ENCODE results near the gene DDA1. TPM values are rescaled to one million over a fixed set of nuclear protein-coding genes. Genes with fewer than 3 reads are reported as not detected.
A peak's percentile ranks its signal among the peaks of the same experiment; 100 is the strongest.

Gene DDA1
- total and polyA plus RNA-seq, 9 of the 15 experiments (the other 6 are each of a cell fraction or from before 2014, with no cell fraction given) = 1.4 to 83.8 (median 33.8) TPM

DNA sequence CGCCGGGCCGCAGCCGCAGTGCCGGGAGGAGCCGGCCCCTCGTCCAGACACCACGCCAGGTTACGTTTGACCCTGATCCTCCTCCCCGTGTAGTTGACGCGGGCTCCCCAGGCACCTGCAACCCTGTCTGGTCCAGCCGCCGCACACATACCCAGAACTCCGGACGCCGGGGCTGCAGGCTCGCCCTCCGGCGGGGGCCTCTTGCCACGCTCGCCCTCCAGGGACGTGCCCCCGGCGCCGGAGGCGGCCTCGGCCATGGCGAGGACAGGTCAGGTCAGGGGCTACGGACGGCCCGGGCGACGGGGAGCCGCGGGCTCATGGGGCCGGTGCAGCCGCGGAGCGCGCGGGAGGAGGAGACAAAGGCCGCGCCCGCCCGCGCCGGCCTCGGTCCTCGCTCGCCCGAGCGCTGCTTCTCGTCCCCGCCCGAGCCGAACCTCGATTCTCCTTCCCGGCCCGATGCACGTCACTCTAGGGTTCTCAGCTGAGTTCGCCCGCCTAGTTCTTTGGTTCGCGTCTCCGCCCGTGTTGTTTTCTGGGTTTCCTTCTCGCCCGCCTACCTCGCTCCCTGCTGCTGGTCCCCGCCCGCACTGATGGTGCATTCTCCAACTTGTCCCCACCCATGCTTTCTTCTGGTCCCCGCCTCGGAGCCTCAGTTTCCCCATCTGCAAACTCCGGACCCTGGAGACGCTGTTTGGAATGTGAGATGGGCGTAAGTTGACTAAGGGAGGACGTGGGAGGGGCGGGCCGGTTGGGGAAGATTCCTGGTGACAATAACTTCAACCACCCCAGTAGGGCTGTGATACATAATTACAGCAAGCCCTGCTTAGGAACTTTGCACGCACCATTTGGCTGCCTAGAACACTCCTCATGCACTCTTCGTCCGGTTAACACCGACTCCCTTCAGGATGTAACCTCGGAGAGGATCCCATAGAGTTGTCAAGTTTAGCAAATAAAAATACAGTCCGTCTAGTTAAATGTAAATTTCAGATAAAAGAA lies 25.3 kb downstream of the DDA1 start, which contains the start of gene ANO8:
TSS of gene ANO8 (minus strand) at position 442 of the 996 bp plus-strand sequence. CDS start at position 257, 185 bp downstream.
- BruUV-seq (replicated peaks) = no TSS peak
- in situ Hi-C loops (cut with MboI) = no loop called here
- Histone ChIP-seq H2AFZ (ENCODE audit: low read depth, low read length) (peak within 1 kb of the TSS; percentile 90), H3K9me1 (ENCODE audit: control insufficient read depth, insufficient read depth, low read length) (no peaks in the 10 kb centered on the region), H4K20me1 (replicated peaks; ENCODE audit: control insufficient read depth, insufficient read depth, low read length) (no peaks in the 10 kb centered on the region; the same call in 1 of the 2 replicates), H3K27me3 (ENCODE audit: control insufficient read depth in 2 of 2, insufficient read depth in 2 of 2, low read length in 2 of 2) (no peaks in the 10 kb centered on the region), H3K4me1 (replicated peaks in 1 of 2; ENCODE audit: control insufficient read depth in 2 of 2, insufficient read depth in 2 of 2, low read length in 2 of 2) (peaks cover 29 to 73% of the 10 kb centered on the region in 2 experiments; a peak in 4 of 5 replicates), H3K4me3 (peak within 1 kb of the TSS; percentile 69), H3K27ac (ENCODE audit: extremely low read depth, low read depth, low read length) (peak within 1 kb of the TSS; percentile 75), H3K9ac (ENCODE audit: insufficient read depth in 1 of 2, low read depth in 2 of 2, low read length in 2 of 2) (peak within 1 kb of the TSS; percentile 69 to 90), H3K36me3 (ENCODE audit: control insufficient read depth, insufficient read depth, low read length) (peaks cover 21% of the 10 kb centered on the region; the same call in 1 of the 3 replicates), H3K4me2 (ENCODE audit: insufficient read depth, low read length) (peak within 1 kb of the TSS; percentile 76), H3K79me2 (ENCODE audit: control insufficient read depth, insufficient read depth, low read length) (peaks cover 24% of the 10 kb centered on the region), H3K9me3 (replicated peaks; ENCODE audit: control insufficient read depth, insufficient read depth, low read depth, low read length) (no peaks in the 10 kb centered on the region; the same call in 1 of the 2 replicates)
- peak; percentile 88 for FAIRE-seq
- intact Hi-C loops (cut with micrococcal nuclease) = loop anchor here (1.0 to 2.0 kb wide), 2 partner anchors 25 to 42 kb away; partner anchors contain the start of gene DDA1
- DNase-seq (ENCODE audit: extremely low read depth in 1 of 4, low spot score in 3 of 4) = peak; percentile 85 to 100 (median 91)
- CTCF ChIA-PET (ENCODE audit: low intra/inter-chr PET ratio) = interaction anchor here (1.5 kb wide), 1 partner anchor 29 kb away, joined by 3 read pairs; the partner anchor contains the start of gene MRPL34
- peak; percentile 67 for ATAC-seq
- 2% methylated on average over 82 of the region's 86 CpGs for WGBS (ENCODE audit: insufficient coverage, low coverage, missing lambda C conversion rate)
- POLR2A ChIA-PET = interaction anchor here (0.6 to 7.9 kb wide), 8 partner anchors 8 to 249 kb away, joined by 3 to 78 read pairs (median 4); partner anchors contain the start of genes BST2, DDA1 and TMEM221
- TF ChIP-seq GTF2A2 (tag; IDR thresholded peaks at IDR 0.05) (no peak), NFRKB (IDR thresholded peaks at IDR 0.05; ENCODE audit: low read depth) (no peak), ZNF696 (CRISPR knock-in tag; conservative IDR thresholded peaks at IDR 0.05) (no peak), RCOR1 (IDR thresholded peaks at IDR 0.05; ENCODE audit: borderline replicate concordance in 1 of 2, low read depth in 2 of 2, low read length in 2 of 2) (peak; percentile 82 to 96), FOS (IDR thresholded peaks at IDR 0.05; ENCODE audit: extremely low read depth, insufficient read length) (no peak), EGR1 (conservative IDR thresholded peaks at IDR 0.05) (peak; percentile 46), ZNF143 (CRISPR knock-in tag; IDR thresholded peaks at IDR 0.05) (no peak), HMG20A (CRISPR knock-in tag; conservative IDR thresholded peaks at IDR 0.05) (no peak), ZBTB2 (IDR thresholded peaks at IDR 0.05) (peak; percentile 45; the same call in 1 of the 2 replicates), KDM5B (IDR thresholded peaks at IDR 0.05; ENCODE audit: insufficient replicate concordance, low read depth, low read length) (peak; percentile 66), MCM5 (IDR thresholded peaks at IDR 0.05; ENCODE audit: low read depth) (no peak), POLR2A (conservative IDR thresholded peaks at IDR 0.05) (no peak), MITF (IDR thresholded peaks at IDR 0.05) (no peak; the same call in 1 of the 2 replicates), IRF2 (CRISPR knock-in tag; IDR thresholded peaks at IDR 0.05) (no peak)
- TF ChIP-seq, protein P1, sequence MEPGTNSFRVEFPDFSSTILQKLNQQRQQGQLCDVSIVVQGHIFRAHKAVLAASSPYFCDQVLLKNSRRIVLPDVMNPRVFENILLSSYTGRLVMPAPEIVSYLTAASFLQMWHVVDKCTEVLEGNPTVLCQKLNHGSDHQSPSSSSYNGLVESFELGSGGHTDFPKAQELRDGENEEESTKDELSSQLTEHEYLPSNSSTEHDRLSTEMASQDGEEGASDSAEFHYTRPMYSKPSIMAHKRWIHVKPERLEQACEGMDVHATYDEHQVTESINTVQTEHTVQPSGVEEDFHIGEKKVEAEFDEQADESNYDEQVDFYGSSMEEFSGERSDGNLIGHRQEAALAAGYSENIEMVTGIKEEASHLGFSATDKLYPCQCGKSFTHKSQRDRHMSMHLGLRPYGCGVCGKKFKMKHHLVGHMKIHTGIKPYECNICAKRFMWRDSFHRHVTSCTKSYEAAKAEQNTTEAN (CRISPR knock-in tag; IDR thresholded peaks at IDR 0.05) = no peak
- TF ChIP-seq, protein P2, sequence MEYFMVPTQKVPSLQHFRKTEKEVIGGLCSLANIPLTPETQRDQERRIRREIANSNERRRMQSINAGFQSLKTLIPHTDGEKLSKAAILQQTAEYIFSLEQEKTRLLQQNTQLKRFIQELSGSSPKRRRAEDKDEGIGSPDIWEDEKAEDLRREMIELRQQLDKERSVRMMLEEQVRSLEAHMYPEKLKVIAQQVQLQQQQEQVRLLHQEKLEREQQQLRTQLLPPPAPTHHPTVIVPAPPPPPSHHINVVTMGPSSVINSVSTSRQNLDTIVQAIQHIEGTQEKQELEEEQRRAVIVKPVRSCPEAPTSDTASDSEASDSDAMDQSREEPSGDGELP (CRISPR knock-in tag; IDR thresholded peaks at IDR 0.05; ENCODE audit: borderline replicate concordance) = peak; percentile 100

All from K562 (cell line).